GM12874 (cell line): ENCODE measurements around the gene TMEM200A.

Source experiments
- TF ChIP-seq, protein P1 (sequence below): IDR thresholded peaks from 2 replicates; pipeline ENCODE4 v1.5.1; 2011; ENCODE audit warnings: low read depth, mild to moderate bottlenecking, control low read depth, low read length, moderate library complexity; ENCODE audit not compliant: insufficient read depth

TMEM200A gene

DNA sequence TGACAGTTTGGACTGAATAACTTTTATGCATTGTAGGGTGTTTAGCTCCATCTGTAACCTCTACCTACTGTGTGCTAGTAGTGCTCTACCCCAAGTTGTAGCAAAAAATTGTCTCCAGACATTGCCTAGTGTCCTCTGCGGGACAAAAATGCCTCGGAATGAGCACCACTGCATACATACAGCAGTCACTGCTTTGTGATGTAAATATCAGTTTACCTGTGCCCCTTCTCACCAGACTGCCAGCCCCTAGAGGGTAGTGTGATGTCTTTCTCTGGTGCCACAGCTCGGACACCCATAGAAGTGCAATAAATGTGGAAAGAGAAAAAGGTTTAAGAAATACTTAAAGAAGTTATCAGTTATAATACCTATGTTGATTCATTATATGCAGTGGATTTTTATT lies 25.1 kb downstream of the TMEM200A start:
- TF ChIP-seq, protein P1, sequence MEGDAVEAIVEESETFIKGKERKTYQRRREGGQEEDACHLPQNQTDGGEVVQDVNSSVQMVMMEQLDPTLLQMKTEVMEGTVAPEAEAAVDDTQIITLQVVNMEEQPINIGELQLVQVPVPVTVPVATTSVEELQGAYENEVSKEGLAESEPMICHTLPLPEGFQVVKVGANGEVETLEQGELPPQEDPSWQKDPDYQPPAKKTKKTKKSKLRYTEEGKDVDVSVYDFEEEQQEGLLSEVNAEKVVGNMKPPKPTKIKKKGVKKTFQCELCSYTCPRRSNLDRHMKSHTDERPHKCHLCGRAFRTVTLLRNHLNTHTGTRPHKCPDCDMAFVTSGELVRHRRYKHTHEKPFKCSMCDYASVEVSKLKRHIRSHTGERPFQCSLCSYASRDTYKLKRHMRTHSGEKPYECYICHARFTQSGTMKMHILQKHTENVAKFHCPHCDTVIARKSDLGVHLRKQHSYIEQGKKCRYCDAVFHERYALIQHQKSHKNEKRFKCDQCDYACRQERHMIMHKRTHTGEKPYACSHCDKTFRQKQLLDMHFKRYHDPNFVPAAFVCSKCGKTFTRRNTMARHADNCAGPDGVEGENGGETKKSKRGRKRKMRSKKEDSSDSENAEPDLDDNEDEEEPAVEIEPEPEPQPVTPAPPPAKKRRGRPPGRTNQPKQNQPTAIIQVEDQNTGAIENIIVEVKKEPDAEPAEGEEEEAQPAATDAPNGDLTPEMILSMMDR, result no peak

DNA sequence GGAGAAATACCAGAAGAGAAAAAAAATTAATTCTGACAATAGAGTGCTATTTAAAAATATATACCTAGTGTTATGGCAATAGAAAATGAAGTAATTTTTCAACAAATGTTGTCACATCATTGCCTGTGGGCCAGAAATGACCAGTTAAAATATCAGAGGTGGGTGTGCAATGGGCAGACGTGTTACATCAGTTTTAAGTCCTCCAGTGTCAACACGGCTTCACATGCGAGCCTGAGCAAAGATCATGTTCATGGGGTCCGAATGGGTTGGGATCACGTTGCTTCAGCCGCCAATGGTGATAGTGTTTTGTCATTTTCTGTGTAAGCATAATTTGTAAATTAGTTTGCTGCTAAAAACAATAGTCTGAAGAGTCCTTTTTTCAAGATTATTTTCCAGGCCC lies 27.5 kb downstream of the TMEM200A start:
- TF ChIP-seq, protein P1, result no peak

DNA sequence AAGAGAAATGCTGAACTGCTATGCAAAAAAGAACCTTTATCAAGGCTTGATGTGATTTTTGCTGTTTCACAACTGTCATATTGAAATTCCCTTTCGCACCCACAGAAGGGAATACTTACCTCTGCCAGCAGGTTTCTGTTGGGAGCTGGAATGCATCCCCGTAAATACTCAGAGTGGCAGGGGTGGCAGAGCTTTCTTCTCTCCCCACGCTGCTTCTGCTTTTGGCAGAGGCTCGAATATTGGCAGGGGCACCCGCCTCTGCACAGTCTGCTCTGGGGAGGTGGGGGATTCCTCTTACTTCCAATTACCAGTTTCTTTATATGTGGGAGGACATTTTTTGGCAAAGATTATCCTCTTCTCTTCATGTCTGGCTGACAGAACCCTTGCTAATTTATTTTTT lies 28.4 kb downstream of the TMEM200A start:
- TF ChIP-seq, protein P1, result no peak

DNA sequence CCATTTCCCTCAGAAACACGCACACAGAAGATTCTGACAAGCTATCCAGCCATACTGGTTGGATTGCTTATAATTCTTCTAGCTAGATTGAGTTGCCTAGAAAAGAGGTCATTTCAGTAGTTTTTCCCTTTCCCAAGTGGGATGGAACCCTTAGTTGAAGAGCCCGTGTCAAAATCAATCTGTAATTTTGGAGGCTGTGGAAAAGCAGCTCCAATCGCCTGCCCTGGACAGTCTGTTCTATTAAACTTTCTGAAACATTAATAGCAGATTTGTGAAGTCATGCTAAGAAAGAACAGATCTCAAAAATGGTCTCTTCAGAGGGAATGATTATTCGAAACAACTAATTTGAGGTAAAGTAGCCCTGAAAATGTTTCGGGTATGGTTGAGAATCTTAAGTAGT lies 29.3 kb downstream of the TMEM200A start:
- TF ChIP-seq, protein P1, result no peak

DNA sequence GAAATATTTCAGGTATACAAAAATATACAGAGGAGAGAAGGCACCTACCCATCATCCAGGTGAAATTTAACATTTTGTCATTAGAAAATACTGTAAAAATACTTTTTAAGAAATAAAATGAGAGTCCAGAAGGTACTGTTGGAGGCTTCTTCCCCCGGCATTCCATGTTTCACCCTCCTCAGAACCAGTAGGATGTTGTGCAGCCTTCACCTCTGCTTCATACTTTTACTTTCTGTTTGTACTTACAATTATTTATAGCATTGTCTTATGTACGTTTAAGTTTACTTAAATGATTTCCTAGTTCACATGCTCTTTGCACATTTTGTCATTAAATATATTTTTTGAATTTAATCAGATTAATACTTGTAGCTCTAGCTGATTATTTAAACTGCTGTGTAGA lies 30.9 kb downstream of the TMEM200A start:
- TF ChIP-seq, protein P1, result no peak

DNA sequence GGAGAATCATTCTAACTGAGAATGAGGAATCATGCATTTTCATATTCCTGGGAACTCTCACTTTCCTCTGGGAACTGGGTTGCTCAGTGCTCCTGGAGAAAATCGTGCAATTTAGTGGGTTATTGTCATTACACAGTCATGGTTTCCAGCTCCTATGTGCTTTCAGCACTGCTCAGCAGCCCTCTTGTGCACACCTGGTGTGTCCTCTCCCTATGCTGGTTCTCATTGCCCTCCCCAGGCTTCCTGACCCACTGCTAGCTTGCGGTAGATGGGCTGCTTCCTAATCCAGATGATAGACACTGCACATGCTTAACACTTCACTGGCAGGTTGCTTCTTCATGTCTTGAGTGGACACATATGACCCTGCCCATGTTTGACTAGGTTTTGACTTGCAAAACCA lies 39.7 kb downstream of the TMEM200A start:
- TF ChIP-seq, protein P1, result no peak

DNA sequence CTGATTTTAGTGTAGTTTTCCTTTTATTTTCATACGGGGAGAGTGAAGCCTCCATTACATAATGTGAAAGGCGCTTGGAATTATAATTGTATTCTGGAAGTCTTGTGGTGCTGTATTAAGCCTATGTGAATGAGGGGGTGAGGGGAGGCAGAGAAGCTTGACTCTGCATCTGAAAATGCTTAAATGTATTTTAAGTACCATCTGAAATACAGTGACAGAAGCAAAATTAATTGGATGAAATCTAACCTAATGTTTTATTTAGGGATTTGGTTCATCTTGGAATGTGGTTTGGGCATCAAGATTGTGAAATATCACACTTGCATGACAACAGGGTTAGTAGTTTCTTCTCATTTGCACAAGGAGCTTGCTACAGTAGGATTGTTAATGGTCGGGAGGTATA lies 41.2 kb downstream of the TMEM200A start:
- TF ChIP-seq, protein P1, result no peak
